Aorta (tissue), 5 donors: ENCODE results near the gene SLC1A5. TPM values are rescaled to one million over a fixed set of nuclear protein-coding genes. Genes with fewer than 3 reads are reported as not detected.
A peak's percentile ranks its signal among the peaks of the same experiment; 100 is the strongest.

Experiments used
- ATAC-seq: fragments of 200-7000 bp; cut with Tn5 transposase; one replicate; pipeline ENCODE4 v1.9.1; 2022; ENCODE audit warnings: moderate library complexity; ENCODE audit not compliant: low FRiP score
- DNase-seq, 2 donors: peaks; one replicate each; pipeline ENCODE4 v3.0.0-alpha.2; 2020
- H3K27ac ChIP-seq, 2 donors: one replicate each; pipeline ENCODE4 v1.5.1; 2013; ENCODE audit warnings: low read length in 2 of 2, mild to moderate bottlenecking in 2 of 2, moderate library complexity in 2 of 2, control low read depth in 1 of 2, inconsistent platforms in 1 of 2, low read depth in 1 of 2
- H3K27me3 ChIP-seq, 2 donors: one replicate each; pipeline ENCODE4 v1.6.1; 2013; ENCODE audit warnings: control low read depth in 1 of 2, low read length in 1 of 2, mild to moderate bottlenecking in 1 of 2, moderate library complexity in 1 of 2; ENCODE audit not compliant: insufficient read depth in 2 of 2, control insufficient read depth in 1 of 2
- H3K36me3 ChIP-seq, 2 donors: one replicate each; pipeline ENCODE4 v1.6.1; 2013; ENCODE audit warnings: control low read depth in 1 of 2, low read length in 1 of 2, mild to moderate bottlenecking in 1 of 2; ENCODE audit not compliant: insufficient read depth in 2 of 2, control insufficient read depth in 1 of 2
- H3K4me1 ChIP-seq, 2 donors: one replicate each; pipeline ENCODE4 v1.6.1; 2013; ENCODE audit warnings: low read length in 2 of 2, control low read depth in 1 of 2, mild to moderate bottlenecking in 1 of 2, moderate library complexity in 1 of 2; ENCODE audit not compliant: insufficient read depth in 2 of 2, control insufficient read depth in 1 of 2
- H3K4me3 ChIP-seq, 2 donors: one replicate each; pipeline ENCODE4 v1.5.1; 2013; ENCODE audit warnings: low read length in 2 of 2, control low read depth in 1 of 2, mild to moderate bottlenecking in 1 of 2
- H3K9me3 ChIP-seq: one replicate; pipeline ENCODE4 v1.6.1; 2013; ENCODE audit warnings: mild to moderate bottlenecking, low read length; ENCODE audit not compliant: control insufficient read depth
- WGBS, 2 donors: extraction: QIAGEN DNeasy Blood & Tissue Kit; methylation state at CpG; one replicate each; pipeline ENCODE4 v1.1.7; 2013; 5-methylcytosine and 5-hydroxymethylcytosine counted together
- intact Hi-C, 2 donors: fragments of 100-400 bp; cut with DNase I; formaldehyde crosslinking; loops; one replicate each; pipeline versions ENCODE4 v1.14.2 to v1.15.0; 2022
- long read RNA-seq, 2 donors: library from polyadenylated mRNA; unstranded; transcript quantifications; one replicate each; pipeline ENCODE4 v2.0.0, GENCODE V29; 2020 to 2021
- polyA plus RNA-seq, 2 donors: library from polyadenylated mRNA; stranded (reverse); fragments of 200-250 nt; gene quantifications; one replicate each; pipeline ENCODE4 v1.2.3, GENCODE V29; 2013
- total RNA-seq, 2 donors: library from RNA; stranded (reverse); fragmentation: NEBNext Ultra II Directional; extraction: Animal tissue kit (Norgen Biotek cat#: 25700); gene quantifications; one replicate each; pipeline ENCODE4 v1.2.1, GENCODE V29; 2021
- donor health status: healthy with polysubstance abuse.
- donor health status: Bipolar disorder and iron deficiency.
- donor health status: DM: no; HTN: no; CAD: no.
- donor health status: DM: no; HTN: no; CAD: no.
- donor health status: DM: yes; HTN: yes; CAD: no.

Gene SLC1A5
- total RNA-seq (10 to 100 TPM; 42.8 to 56.3 TPM), polyA plus RNA-seq (10 to 100 TPM; 15.4 to 44.4 TPM)
- long read RNA-seq, donor 1, transcript SLC1A5-203 (8 exons, 2,882 nt), result major isoform, 134 of 167 reads
- long read RNA-seq, donor 1, transcript SLC1A5-205 (7 exons, 2,031 nt), result minor isoform, 5 of 167 reads
- long read RNA-seq, donor 1, partial matches to known transcripts, result 19 of 167 reads
- long read RNA-seq, donor 1, other reads (novel, unspliced or antisense), result 7 of 167 reads
- long read RNA-seq, donor 2, transcript SLC1A5-203 (8 exons, 2,882 nt), result major isoform, 22 of 28 reads
- long read RNA-seq, donor 2, partial matches to known transcripts, result 4 of 28 reads
- long read RNA-seq, donor 2, other reads (novel, unspliced or antisense), result 0 of 28 reads

DNA sequence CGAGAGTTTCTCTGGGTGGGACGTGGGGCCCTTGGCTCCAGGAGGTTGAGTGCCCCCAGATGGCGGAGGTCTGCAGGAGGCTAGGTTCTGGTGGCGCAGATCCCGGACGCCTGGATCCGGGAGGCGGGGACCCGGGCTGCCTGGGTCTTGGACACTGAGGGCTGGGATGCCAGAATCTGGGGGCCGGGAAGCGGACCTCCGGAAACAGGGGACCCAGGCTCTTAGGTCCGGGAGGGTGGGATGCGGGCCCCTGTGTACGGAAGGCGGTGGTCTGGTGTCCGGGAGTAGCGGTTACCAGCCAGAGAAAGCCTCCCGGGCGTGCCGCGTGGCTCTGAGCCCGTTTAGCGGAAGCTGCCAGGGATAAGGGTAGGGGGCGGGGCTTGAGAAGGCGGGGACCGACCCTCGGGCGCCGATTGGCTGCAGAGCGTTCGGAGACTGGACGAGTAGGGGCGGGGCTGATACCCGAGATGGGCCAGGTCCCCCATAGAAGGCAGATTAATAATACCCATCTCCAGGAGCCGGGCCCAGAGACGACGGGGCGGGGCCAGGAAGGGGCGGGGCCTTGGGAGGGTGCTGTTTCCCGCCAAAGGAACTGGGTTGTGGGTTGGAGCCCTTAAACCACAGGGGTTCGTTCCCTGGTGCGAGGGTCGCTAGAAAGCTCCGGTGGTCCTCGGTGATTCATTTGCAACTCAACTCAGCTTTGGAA lies at the start of gene SLC1A5:
Gene SLC1A5 (minus strand): TSS at position 333 of the 706 bp plus-strand sequence. CDS start 629 bp downstream, outside the sequence.
- no peaks in the 10 kb centered on the region for H3K27me3 ChIP-seq
- WGBS, 2 donors, result 1 to 2% methylated on average over 44 to 46 of the region's 46 CpGs
- no peaks in the 10 kb centered on the region for H3K4me1 ChIP-seq
- DNase-seq (peak; percentile 98 to 99), ATAC-seq (peak; percentile 93)
- intact Hi-C loops, result loop anchor here in 1 of 2 donors (1.0 kb wide), 1 partner anchor 25 kb away; no protein-coding TSS in a partner anchor
- peak within 1 kb of the TSS; percentile 7 to 49 for H3K4me3 ChIP-seq
- no peaks in the 10 kb centered on the region for H3K36me3 ChIP-seq
- no peaks in the 10 kb centered on the region for H3K9me3 ChIP-seq
- peak within 1 kb of the TSS in 1 of 2 donors; percentile 43 for H3K27ac ChIP-seq

DNA sequence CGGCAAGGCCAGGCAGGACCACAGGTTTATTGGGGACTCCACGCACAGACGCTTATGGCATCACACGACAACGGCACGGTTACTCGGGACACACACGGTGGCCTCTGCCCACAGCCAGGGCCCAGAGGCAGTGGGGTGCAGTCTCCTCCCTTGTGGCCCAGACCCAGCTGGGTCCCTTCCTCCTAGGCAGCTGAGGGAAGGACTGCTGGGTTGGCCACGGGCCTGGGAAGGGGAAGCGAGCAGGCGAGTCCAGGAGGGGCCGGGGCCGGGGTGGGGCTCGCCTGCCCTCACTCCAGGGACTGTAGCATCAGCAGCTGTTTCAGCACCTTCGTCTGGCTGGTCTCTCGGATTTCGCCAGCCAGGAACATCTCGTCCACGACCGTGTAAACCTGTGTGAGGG lies 49.8 kb upstream of the SLC1A5 start:
- H3K4me3 ChIP-seq, result no peak overlapping the region
- H3K36me3 ChIP-seq, result peaks cover 0 to 5% of the 10 kb centered on the region in 2 donors
- ATAC-seq (no peak), DNase-seq (no peak)
- H3K27ac ChIP-seq, result no peak overlapping the region
- no peaks in the 10 kb centered on the region for H3K27me3 ChIP-seq
- no peaks in the 10 kb centered on the region for H3K4me1 ChIP-seq
- 87% methylated on average over 20 of the region's 20 CpGs for WGBS, 2 donors
- intact Hi-C loops, result no loop called here
- H3K9me3 ChIP-seq, result no peaks in the 10 kb centered on the region

- Histone ChIP-seq H3K4me1 (no peaks in the 10 kb centered on the region), H3K9me3 (no peaks in the 10 kb centered on the region), H3K27ac (no peak overlapping the region), H3K27me3 (no peaks in the 10 kb centered on the region), H3K36me3 (peaks cover 0 to 5% of the 10 kb centered on the region in 2 donors), H3K4me3 (no peak overlapping the region)
- intact Hi-C loops, result no loop called here
- DNase-seq (no peak), ATAC-seq (no peak)
- WGBS, 2 donors, result 96 to 98% methylated on average over 6 of the region's 6 CpGs
Measured at GRCh38 chr19:46834984-46835383, 46.6 kb upstream of the SLC1A5 start.

- DNase-seq (no peak), ATAC-seq (no peak)
- no peak overlapping the region for H3K27ac ChIP-seq
- H3K4me3 ChIP-seq, result no peak overlapping the region
- H3K36me3 ChIP-seq, result peaks cover 0 to 5% of the 10 kb centered on the region in 2 donors
- no peaks in the 10 kb centered on the region for H3K4me1 ChIP-seq
- 87% methylated on average over 5 of the region's 5 CpGs for WGBS, 2 donors
- intact Hi-C loops, result no loop called here
- H3K27me3 ChIP-seq, result no peaks in the 10 kb centered on the region
- no peaks in the 10 kb centered on the region for H3K9me3 ChIP-seq
Measured at GRCh38 chr19:46834121-46834520, 45.7 kb upstream of the SLC1A5 start.

DNA sequence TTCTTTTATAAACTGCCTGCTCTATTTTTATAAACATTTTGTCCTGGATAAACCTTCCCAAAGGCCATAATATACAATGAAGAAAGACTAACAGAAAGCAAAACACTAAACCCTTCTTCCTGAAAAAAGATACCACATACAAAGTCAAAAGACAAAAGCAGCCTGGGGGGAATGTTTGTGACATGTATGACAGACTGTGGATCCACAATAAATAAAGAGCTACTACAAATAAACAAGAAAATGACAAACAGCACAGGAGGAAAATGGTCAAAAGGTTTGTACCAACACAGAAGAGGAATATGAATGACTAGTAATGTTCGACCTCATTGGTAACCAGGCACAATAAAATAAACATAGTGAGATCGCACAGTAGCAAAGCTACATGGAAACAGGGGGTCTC lies 42.5 kb upstream of the SLC1A5 start:
- H3K9me3 ChIP-seq, result no peaks in the 10 kb centered on the region
- DNase-seq (no peak), ATAC-seq (no peak)
- H3K4me3 ChIP-seq, result no peak overlapping the region
- WGBS, 2 donors, result 88 to 95% methylated on average over 2 of the region's 2 CpGs
- no peaks in the 10 kb centered on the region for H3K36me3 ChIP-seq
- H3K27me3 ChIP-seq, result no peaks in the 10 kb centered on the region
- no peak overlapping the region for H3K27ac ChIP-seq
- intact Hi-C loops, result no loop called here
- H3K4me1 ChIP-seq, result no peaks in the 10 kb centered on the region

GRCh38 chr19:46828484-46828883 lies 40.1 kb upstream of the SLC1A5 start:
- 72 to 75% methylated on average over 5 of the region's 5 CpGs for WGBS, 2 donors
- ATAC-seq (no peak), DNase-seq (no peak)
- H3K36me3 ChIP-seq, result no peaks in the 10 kb centered on the region
- no peaks in the 10 kb centered on the region for H3K4me1 ChIP-seq
- no peak overlapping the region for H3K4me3 ChIP-seq
- H3K27ac ChIP-seq, result no peak overlapping the region
- H3K9me3 ChIP-seq, result no peaks in the 10 kb centered on the region
- intact Hi-C loops, result no loop called here
- H3K27me3 ChIP-seq, result no peaks in the 10 kb centered on the region

- 81 to 83% methylated on average over 5 of the region's 5 CpGs for WGBS, 2 donors
- Histone ChIP-seq H3K4me1 (no peaks in the 10 kb centered on the region), H3K9me3 (no peaks in the 10 kb centered on the region), H3K27ac (no peak overlapping the region), H3K4me3 (no peak overlapping the region), H3K27me3 (no peaks in the 10 kb centered on the region), H3K36me3 (no peaks in the 10 kb centered on the region)
- ATAC-seq, result no peak
- no peak for DNase-seq
- intact Hi-C loops, result no loop called here
Measured at GRCh38 chr19:46825731-46826055, 37.3 kb upstream of the SLC1A5 start.

DNA sequence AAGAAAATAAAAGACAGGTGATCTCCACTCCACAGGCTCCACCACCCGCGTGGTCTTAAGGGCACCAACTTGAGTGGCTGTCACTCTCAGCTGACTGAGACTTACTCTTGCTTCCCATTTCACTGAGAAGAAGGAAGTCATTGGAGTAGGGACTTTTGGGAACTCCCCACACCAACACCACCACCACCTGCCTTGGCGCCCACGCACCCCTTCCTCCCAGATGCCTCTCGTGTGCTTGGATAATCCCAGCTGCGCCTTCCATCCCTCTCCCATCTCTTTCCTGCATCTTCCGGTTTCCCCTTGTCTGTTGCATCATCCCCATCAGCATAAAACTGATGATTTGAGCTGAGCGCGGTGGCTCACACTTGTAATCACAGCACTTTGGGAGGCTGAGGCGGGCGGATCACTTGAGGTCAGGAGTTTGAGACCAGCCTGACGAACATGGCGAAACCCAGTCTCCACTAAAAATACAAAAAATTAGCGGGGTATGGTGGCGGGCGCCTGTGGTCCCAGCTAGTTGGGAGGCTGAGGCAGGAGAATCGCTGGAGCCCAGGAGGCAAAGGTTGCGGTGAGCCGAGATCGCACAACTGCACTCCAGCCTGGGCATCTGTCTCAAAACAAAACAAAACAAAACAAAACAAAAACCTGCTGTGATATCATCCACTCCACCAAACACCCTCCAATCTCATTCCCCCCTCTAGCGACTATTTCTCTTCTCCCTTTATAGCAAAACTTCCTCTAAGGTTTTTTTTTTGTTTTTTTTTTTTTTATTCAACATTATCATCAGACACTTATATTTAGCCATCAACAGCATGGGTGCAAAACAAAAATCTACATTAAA lies 36.7 kb upstream of the SLC1A5 start:
- no peaks in the 10 kb centered on the region for H3K36me3 ChIP-seq
- WGBS, 2 donors, result 89 to 90% methylated on average over 21 of the region's 21 CpGs
- intact Hi-C loops, result loop anchor here in 1 of 2 donors (5.0 kb wide), 1 partner anchor 48 kb away; no protein-coding TSS in a partner anchor
- no peaks in the 10 kb centered on the region for H3K4me1 ChIP-seq
- H3K9me3 ChIP-seq, result no peaks in the 10 kb centered on the region
- ATAC-seq (no peak), DNase-seq (peak in 1 of 2 donors; percentile 73)
- no peak overlapping the region for H3K4me3 ChIP-seq
- H3K27ac ChIP-seq, result no peak overlapping the region
- no peaks in the 10 kb centered on the region for H3K27me3 ChIP-seq
